ENCODE results near the gene CABYR. TPM values are rescaled to one million over a fixed set of nuclear protein-coding genes. Genes with fewer than 3 reads are reported as not detected.

CABYR gene
- total and polyA plus RNA-seq, 4 donors: 0.39 to 1.6 (median 0.94) TPM

DNA sequence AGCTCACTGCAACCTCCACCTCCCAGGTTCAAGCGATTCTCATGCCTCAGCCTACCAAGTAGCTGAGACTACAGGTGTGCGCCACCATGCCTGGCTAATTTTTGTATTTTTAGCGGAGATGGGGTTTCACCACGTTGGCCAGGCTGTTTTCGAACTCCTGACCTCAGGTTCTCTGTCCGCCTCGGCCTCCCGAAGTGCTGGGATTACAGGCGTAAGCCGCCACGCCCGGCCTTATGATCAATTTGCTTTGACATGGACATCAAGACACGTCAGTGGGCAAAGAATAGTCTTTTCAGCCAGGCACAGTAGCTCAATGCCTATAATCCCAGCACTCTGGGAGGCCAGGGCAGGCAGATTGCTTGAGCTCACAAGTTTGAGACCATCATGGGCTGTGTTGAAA, 48.0 kb upstream of the CABYR start:
- no peak overlapping the region for H3K4me3 ChIP-seq
- DNase-seq (no peak), ATAC-seq (ENCODE audit: insufficient read depth, low FRiP score) (no peak)
- TF ChIP-seq, protein P1, sequence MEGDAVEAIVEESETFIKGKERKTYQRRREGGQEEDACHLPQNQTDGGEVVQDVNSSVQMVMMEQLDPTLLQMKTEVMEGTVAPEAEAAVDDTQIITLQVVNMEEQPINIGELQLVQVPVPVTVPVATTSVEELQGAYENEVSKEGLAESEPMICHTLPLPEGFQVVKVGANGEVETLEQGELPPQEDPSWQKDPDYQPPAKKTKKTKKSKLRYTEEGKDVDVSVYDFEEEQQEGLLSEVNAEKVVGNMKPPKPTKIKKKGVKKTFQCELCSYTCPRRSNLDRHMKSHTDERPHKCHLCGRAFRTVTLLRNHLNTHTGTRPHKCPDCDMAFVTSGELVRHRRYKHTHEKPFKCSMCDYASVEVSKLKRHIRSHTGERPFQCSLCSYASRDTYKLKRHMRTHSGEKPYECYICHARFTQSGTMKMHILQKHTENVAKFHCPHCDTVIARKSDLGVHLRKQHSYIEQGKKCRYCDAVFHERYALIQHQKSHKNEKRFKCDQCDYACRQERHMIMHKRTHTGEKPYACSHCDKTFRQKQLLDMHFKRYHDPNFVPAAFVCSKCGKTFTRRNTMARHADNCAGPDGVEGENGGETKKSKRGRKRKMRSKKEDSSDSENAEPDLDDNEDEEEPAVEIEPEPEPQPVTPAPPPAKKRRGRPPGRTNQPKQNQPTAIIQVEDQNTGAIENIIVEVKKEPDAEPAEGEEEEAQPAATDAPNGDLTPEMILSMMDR (IDR thresholded peaks at IDR 0.05; ENCODE audit: control extremely low read depth, extremely low read depth): no peak
- H3K4me1 ChIP-seq (ENCODE audit: control insufficient read depth in 5 of 5, insufficient read depth in 5 of 5, low read length in 5 of 5): peaks cover 0 to 14% (median 3%) of the 10 kb centered on the region in 5 donors
- H3K9ac ChIP-seq (ENCODE audit: insufficient read depth in 1 of 2, low read length in 2 of 2): no peak overlapping the region
- H3K36me3 ChIP-seq (ENCODE audit: control insufficient read depth in 4 of 4, insufficient read depth in 4 of 4, low read length in 4 of 4): peaks cover 0 to 4% (median 3%) of the 10 kb centered on the region in 4 donors
- H3K9me3 ChIP-seq (ENCODE audit: control insufficient read depth in 4 of 4, insufficient read depth in 3 of 4, low read length in 3 of 4): peaks cover 0 to 2% (median 0%) of the 10 kb centered on the region in 4 donors
- no peaks in the 10 kb centered on the region for H3K27me3 ChIP-seq (ENCODE audit: control insufficient read depth in 3 of 3, insufficient read depth in 3 of 3, low read length in 2 of 3)
- no peak overlapping the region for H3K27ac ChIP-seq (ENCODE audit: low read depth in 1 of 2, low read length in 1 of 2)
- WGBS, 2 donors: 98 to 99% methylated on average over 13 of the region's 13 CpGs

DNA sequence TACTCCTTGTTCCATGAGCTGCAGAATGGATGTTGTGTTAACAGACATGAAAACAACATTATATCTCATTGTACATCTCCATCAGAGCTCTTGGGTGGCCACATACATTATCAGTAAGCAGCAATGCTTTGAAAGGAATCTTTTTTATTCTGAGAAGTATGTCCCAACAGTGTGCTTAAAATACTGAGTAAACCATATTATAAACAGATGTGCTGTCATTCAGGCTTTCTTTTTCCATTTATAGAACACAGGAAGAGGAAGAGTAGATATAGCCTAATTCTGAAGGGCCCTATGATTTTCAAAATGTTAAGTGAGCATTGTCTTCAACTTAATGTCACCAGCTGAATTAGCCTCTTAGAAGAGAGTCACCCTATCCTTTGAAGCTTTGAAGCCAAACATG, 44.3 kb upstream of the CABYR start:
- H3K27me3 ChIP-seq (ENCODE audit: control insufficient read depth in 3 of 3, insufficient read depth in 3 of 3, low read length in 2 of 3): no peaks in the 10 kb centered on the region
- DNase-seq: no peak
- peaks cover 0 to 13% (median 3%) of the 10 kb centered on the region in 4 donors for H3K36me3 ChIP-seq (ENCODE audit: control insufficient read depth in 4 of 4, insufficient read depth in 4 of 4, low read length in 4 of 4)
- no peaks in the 10 kb centered on the region for H3K4me1 ChIP-seq (ENCODE audit: control insufficient read depth in 5 of 5, insufficient read depth in 5 of 5, low read length in 5 of 5)
- H3K9me3 ChIP-seq (ENCODE audit: control insufficient read depth in 4 of 4, insufficient read depth in 3 of 4, low read length in 3 of 4): peaks cover 0 to 7% (median 2%) of the 10 kb centered on the region in 4 donors
- TF ChIP-seq, protein P1 (IDR thresholded peaks at IDR 0.05; ENCODE audit: control extremely low read depth, extremely low read depth): no peak
- H3K27ac ChIP-seq (ENCODE audit: low read depth in 1 of 2, low read length in 1 of 2): no peak overlapping the region
- no peak for ATAC-seq (ENCODE audit: insufficient read depth, low FRiP score)
- H3K4me3 ChIP-seq: no peak overlapping the region
- H3K9ac ChIP-seq (ENCODE audit: insufficient read depth in 1 of 2, low read length in 2 of 2): no peak overlapping the region

DNA sequence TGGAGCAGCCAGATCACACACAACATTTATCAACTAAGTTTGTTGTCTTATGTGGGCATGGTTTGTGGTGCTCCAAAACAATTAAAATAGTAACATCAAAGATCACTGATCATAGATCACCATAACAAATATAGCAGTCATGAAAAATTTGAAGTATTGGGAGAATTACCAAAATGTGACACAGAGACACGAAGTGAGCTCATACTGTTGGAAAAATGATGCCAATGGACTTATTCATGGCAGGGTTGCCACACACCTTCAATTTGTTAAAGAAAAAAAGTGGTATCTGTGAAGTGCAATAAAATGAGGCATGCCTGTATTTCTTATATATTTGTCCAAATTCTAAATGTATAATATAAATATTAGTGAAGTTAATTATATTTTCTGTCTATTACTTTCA, 42.9 kb upstream of the CABYR start:
- Histone ChIP-seq H3K9ac (ENCODE audit: insufficient read depth in 1 of 2, low read length in 2 of 2) (no peak overlapping the region), H3K4me3 (no peak overlapping the region), H3K36me3 (ENCODE audit: control insufficient read depth in 4 of 4, insufficient read depth in 4 of 4, low read length in 4 of 4) (peaks cover 0 to 13% (median 3%) of the 10 kb centered on the region in 4 donors), H3K27ac (ENCODE audit: low read depth in 1 of 2, low read length in 1 of 2) (no peak overlapping the region), H3K9me3 (ENCODE audit: control insufficient read depth in 4 of 4, insufficient read depth in 3 of 4, low read length in 3 of 4) (peaks cover 0 to 7% (median 2%) of the 10 kb centered on the region in 4 donors), H3K4me1 (ENCODE audit: control insufficient read depth in 5 of 5, insufficient read depth in 5 of 5, low read length in 5 of 5) (no peaks in the 10 kb centered on the region), H3K27me3 (ENCODE audit: control insufficient read depth in 3 of 3, insufficient read depth in 3 of 3, low read length in 2 of 3) (no peaks in the 10 kb centered on the region)
- TF ChIP-seq, protein P1 (IDR thresholded peaks at IDR 0.05; ENCODE audit: control extremely low read depth, extremely low read depth): no peak
- ATAC-seq (ENCODE audit: insufficient read depth, low FRiP score) (no peak), DNase-seq (no peak)
- WGBS, 2 donors: 94% methylated on average over 1 of the region's 1 CpG
